Neural cell (in vitro differentiated cells): ENCODE results near the gene CPB2. TPM values are rescaled to one million over a fixed set of nuclear protein-coding genes. Genes with fewer than 3 reads are reported as not detected.

Experiments used
- H2AFZ ChIP-seq: fragments of 200-600, 300-800 bp; sonication (generic), shearing (Covaris generic); 2 replicates; pipeline ENCODE4 v1.6.0; 2014; ENCODE audit warnings: low read depth, mild to moderate bottlenecking, antibody characterized with exemption, low read length, moderate library complexity
- H3F3A ChIP-seq: fragments of 200-600 bp; shearing (Covaris generic); 2 replicates; pipeline ENCODE4 v1.6.1; 2016; ENCODE audit warnings: mild to moderate bottlenecking, moderate library complexity, mixed read lengths, antibody characterized with exemption, low read length; ENCODE audit not compliant: insufficient read depth, poor library complexity, severe bottlenecking
- H3K27ac ChIP-seq: fragments of 200-600, 300-800 bp; sonication (generic), shearing (Covaris generic); 2 replicates; pipeline ENCODE4 v1.5.1; 2014; ENCODE audit warnings: mild to moderate bottlenecking, low read length, moderate library complexity
- H3K27me3 ChIP-seq: fragments of 300-800, 200-600 bp; sonication (generic), shearing (Covaris generic); 2 replicates; pipeline ENCODE4 v1.6.0; 2014; ENCODE audit warnings: mild to moderate bottlenecking, low read depth, low read length, moderate library complexity; ENCODE audit not compliant: insufficient read depth
- H3K36me3 ChIP-seq: fragments of 300-800, 200-600 bp; sonication (generic), shearing (Covaris generic); 2 replicates; pipeline ENCODE4 v1.5.1; 2014; ENCODE audit warnings: mild to moderate bottlenecking, antibody characterized with exemption, low read length, moderate library complexity; ENCODE audit not compliant: insufficient read depth
- H3K4me2 ChIP-seq: fragments of 300-800, 200-600 bp; sonication (generic), shearing (Covaris generic); 2 replicates; pipeline ENCODE4 v1.6.0; 2014; ENCODE audit warnings: mild to moderate bottlenecking, low read length
- H3K4me3 ChIP-seq: fragments of 300-800, 200-600 bp; sonication (generic), shearing (Covaris generic); 2 replicates; pipeline ENCODE4 v1.5.1; 2014; ENCODE audit warnings: mild to moderate bottlenecking, low read length, moderate library complexity
- H3K79me2 ChIP-seq: fragments of 200-600 bp; shearing (Covaris generic); replicated peaks from 2 replicates; pipeline ENCODE4 v1.6.0; 2014; ENCODE audit warnings: mild to moderate bottlenecking, low read length, moderate library complexity; ENCODE audit not compliant: insufficient read depth
- H3K9ac ChIP-seq: fragments of 300-800, 200-600 bp; sonication (generic), shearing (Covaris generic); 2 replicates; pipeline ENCODE4 v1.6.1; 2016; ENCODE audit warnings: mild to moderate bottlenecking, low read length, mixed read lengths
- H3K9me2 ChIP-seq: fragments of 200-600 bp; shearing (Covaris generic); 2 replicates; pipeline ENCODE4 v1.6.1; 2016; ENCODE audit warnings: mild to moderate bottlenecking, low read length, mixed read lengths; ENCODE audit not compliant: insufficient read depth
- H3K9me3 ChIP-seq: fragments of 200-600, 300-800 bp; sonication (generic), shearing (Covaris generic); 2 replicates; pipeline ENCODE4 v1.6.1; 2016; ENCODE audit warnings: mild to moderate bottlenecking, mixed run types, low read length, moderate library complexity, mixed read lengths
- H4K20me1 ChIP-seq: fragments of 200-600 bp; shearing (Covaris generic); 2 replicates; pipeline ENCODE4 v1.6.1; 2016; ENCODE audit warnings: mild to moderate bottlenecking, mixed run types; ENCODE audit not compliant: insufficient read depth
- CTCF ChIP-seq: fragments of 450-650 bp; IDR thresholded peaks from 2 replicates; pipeline ENCODE4 v1.5.1; 2014; ENCODE audit warnings: antibody characterized with exemption, mild to moderate bottlenecking, moderate library complexity; ENCODE audit not compliant: poor library complexity, severe bottlenecking
- EP300 ChIP-seq: fragments of 450-650 bp; conservative IDR thresholded peaks from 2 replicates; pipeline ENCODE4 v1.6.1; 2014; ENCODE audit warnings: antibody characterized with exemption, mild to moderate bottlenecking, moderate library complexity; ENCODE audit not compliant: poor library complexity, severe bottlenecking
- EZH2 ChIP-seq: fragments of 200-600, 300-800 bp; shearing (Covaris generic), sonication (generic); IDR thresholded peaks from 2 replicates; pipeline ENCODE4 v1.6.1; 2014; ENCODE audit warnings: antibody characterized with exemption, low read length, borderline replicate concordance, mild to moderate bottlenecking; ENCODE audit not compliant: insufficient read depth, poor library complexity, severe bottlenecking
- MXI1 ChIP-seq: fragments of 450-650 bp; conservative IDR thresholded peaks from 2 replicates; pipeline ENCODE4 v1.6.1; 2014; ENCODE audit warnings: antibody characterized with exemption, mild to moderate bottlenecking; ENCODE audit not compliant: poor library complexity, severe bottlenecking
- POLR2AphosphoS5 ChIP-seq: IDR thresholded peaks from 2 replicates; pipeline ENCODE4 v1.6.1; 2012
- RAD21 ChIP-seq: fragments of 450-650 bp; conservative IDR thresholded peaks from 2 replicates; pipeline ENCODE4 v1.6.1; 2014; ENCODE audit warnings: antibody characterized with exemption, mild to moderate bottlenecking, moderate library complexity
- REST ChIP-seq: IDR thresholded peaks from 2 replicates; pipeline ENCODE4 v1.6.1; 2012; ENCODE audit warnings: borderline replicate concordance
- SMC3 ChIP-seq: fragments of 450-650 bp; conservative IDR thresholded peaks from 2 replicates; pipeline ENCODE4 v1.6.1; 2014; ENCODE audit warnings: antibody characterized with exemption, mild to moderate bottlenecking, moderate library complexity; ENCODE audit not compliant: poor library complexity
- TAF1 ChIP-seq: IDR thresholded peaks from 2 replicates; pipeline ENCODE4 v1.6.1; 2012; ENCODE audit warnings: low read depth
- polyA plus RNA-seq: library from polyadenylated mRNA; depleted of rRNA; stranded (reverse); fragments of >200 nt; gene quantifications from 2 replicates; pipeline ENCODE4 v1.2.3, GENCODE V29; 2014

The CPB2 gene
- polyA plus RNA-seq, 1 donor from 2014 or later, result not detected

- no peaks in the 10 kb centered on the region for H4K20me1 ChIP-seq
- no peaks in the 10 kb centered on the region for H3K79me2 ChIP-seq
- no peaks in the 10 kb centered on the region for H3K36me3 ChIP-seq
- no peak overlapping the region for H3K4me3 ChIP-seq
- no peak overlapping the region for H3K9ac ChIP-seq
- no peaks in the 10 kb centered on the region for H3K27me3 ChIP-seq
- H3F3A ChIP-seq, result no peaks in the 10 kb centered on the region
- TF ChIP-seq POLR2AphosphoS5 (no peak), EZH2 (no peak), CTCF (no peak), REST (no peak), MXI1 (no peak), RAD21 (no peak)
- H3K9me2 ChIP-seq, result no peaks in the 10 kb centered on the region
- H3K4me2 ChIP-seq, result no peak overlapping the region
- no peak overlapping the region for H3K27ac ChIP-seq
- no peak overlapping the region for H2AFZ ChIP-seq
- no peaks in the 10 kb centered on the region for H3K9me3 ChIP-seq
These were observed 96.2 kb downstream of the CPB2 start for GRCh38 chr13:46008631-46009030.

GRCh38 chr13:46006688-46007452 lies 98.0 kb downstream of the CPB2 start:
- Histone ChIP-seq H3K4me3 (no peak overlapping the region), H3K27ac (no peak overlapping the region), H3K4me2 (no peak overlapping the region), H2AFZ (no peak overlapping the region), H3K9me3 (no peaks in the 10 kb centered on the region), H4K20me1 (no peaks in the 10 kb centered on the region), H3K27me3 (no peaks in the 10 kb centered on the region), H3K36me3 (peaks cover 7% of the 10 kb centered on the region), H3F3A (no peaks in the 10 kb centered on the region), H3K9me2 (no peaks in the 10 kb centered on the region), H3K79me2 (no peaks in the 10 kb centered on the region), H3K9ac (no peak overlapping the region)
- TF ChIP-seq EZH2, result no peak
- TF ChIP-seq POLR2AphosphoS5, result no peak
- no peak for TF ChIP-seq EP300
- no peak for TF ChIP-seq REST
- TF ChIP-seq TAF1, result no peak
- TF ChIP-seq RAD21, result no peak
- no peak for TF ChIP-seq MXI1
- no peak for TF ChIP-seq CTCF
- TF ChIP-seq SMC3, result no peak
